OCI-LY7 (cell line): ENCODE data around the gene TMCC2.

Experiments
- EZH2phosphoT487 ChIP-seq: fragments of 200-600 bp; sonication (generic); IDR thresholded peaks from 2 replicates; pipeline ENCODE4 v1.6.1; 2018; ENCODE audit warnings: low read depth, borderline replicate concordance, mild to moderate bottlenecking, mixed run types, antibody characterized with exemption, low read length, moderate library complexity, mixed read lengths
- TF ChIP-seq, protein P1 (sequence below): fragments of 200-600 bp; sonication (generic); conservative IDR thresholded peaks from 2 replicates; pipeline ENCODE4 v1.5.1; 2014; ENCODE audit warnings: mild to moderate bottlenecking, antibody characterized with exemption, low read length, moderate library complexity, mixed read lengths

GRCh38 chr1:205294934-205295333, 67.2 kb downstream of the TMCC2 start:
- TF ChIP-seq, protein P1, sequence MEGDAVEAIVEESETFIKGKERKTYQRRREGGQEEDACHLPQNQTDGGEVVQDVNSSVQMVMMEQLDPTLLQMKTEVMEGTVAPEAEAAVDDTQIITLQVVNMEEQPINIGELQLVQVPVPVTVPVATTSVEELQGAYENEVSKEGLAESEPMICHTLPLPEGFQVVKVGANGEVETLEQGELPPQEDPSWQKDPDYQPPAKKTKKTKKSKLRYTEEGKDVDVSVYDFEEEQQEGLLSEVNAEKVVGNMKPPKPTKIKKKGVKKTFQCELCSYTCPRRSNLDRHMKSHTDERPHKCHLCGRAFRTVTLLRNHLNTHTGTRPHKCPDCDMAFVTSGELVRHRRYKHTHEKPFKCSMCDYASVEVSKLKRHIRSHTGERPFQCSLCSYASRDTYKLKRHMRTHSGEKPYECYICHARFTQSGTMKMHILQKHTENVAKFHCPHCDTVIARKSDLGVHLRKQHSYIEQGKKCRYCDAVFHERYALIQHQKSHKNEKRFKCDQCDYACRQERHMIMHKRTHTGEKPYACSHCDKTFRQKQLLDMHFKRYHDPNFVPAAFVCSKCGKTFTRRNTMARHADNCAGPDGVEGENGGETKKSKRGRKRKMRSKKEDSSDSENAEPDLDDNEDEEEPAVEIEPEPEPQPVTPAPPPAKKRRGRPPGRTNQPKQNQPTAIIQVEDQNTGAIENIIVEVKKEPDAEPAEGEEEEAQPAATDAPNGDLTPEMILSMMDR: no peak
- TF ChIP-seq EZH2phosphoT487: no peak
